GM18868 (cell line): Measurements from ENCODE around the gene PTPRO.

ENCODE experiments used
- ATAC-seq: cut with Tn5 transposase; IDR thresholded peaks from one replicate; pipeline ENCODE4 v1.9.1; 2021; ENCODE audit warnings: mild to moderate bottlenecking, moderate library complexity; ENCODE audit not compliant: unreplicated experiment

PTPRO gene

DNA sequence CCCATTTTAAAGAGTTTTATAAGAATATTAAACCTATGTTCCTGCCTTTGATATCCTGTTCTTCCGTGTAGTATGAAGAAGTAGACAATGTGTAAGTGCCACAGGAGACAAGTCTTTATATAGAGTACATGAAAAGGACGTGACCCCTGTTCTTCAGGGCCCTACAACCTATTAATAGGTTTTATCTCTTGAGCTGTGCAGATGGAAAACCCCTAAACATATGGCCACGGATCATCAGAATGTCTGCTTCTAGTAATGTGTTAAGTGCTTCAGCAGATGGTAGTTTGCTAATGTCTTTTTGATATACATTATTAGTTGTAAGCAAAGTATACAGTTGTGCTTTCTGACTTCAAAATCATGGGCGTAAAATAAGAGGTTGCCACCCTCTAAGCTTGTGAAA is 228.5 kb downstream of the PTPRO start:
- peak; percentile 53 for ATAC-seq

- ATAC-seq, result no peak
Measured at GRCh38 chr12:15555446-15555845, 233.1 kb downstream of the PTPRO start.

- ATAC-seq, result no peak
Measured at GRCh38 chr12:15556411-15557102, 234.2 kb downstream of the PTPRO start.

DNA sequence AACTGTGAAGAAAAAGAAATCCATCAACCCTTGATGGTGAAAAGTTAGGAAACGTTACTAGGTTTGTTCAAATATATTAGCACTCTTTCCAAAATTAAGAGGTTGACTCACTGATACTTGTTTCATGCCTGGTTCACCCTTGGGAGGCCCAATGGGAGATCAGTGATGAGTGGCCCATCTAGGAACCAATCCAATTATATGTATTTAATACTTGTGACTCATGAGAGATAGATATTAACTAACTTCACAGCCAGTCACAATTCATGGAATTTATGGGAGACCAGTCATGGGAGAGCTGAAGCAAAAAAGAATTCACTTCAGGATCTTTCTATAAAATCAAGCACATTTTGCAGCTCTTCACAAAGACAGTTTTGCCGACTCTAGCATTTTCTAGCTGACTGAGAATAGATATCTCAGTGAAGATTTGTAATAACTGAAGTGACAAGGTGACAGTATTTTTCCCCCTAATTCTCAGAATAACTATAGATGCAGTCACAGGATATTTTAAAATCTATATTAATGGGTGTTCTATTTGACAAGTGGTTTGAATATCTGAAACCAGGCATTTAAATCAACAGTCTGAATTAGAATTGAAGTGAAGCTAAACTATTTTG is 236.7 kb downstream of the PTPRO start:
- ATAC-seq, result peak; percentile 61

GRCh38 chr12:15561396-15561795 is 239.1 kb downstream of the PTPRO start:
- ATAC-seq, result no peak

- no peak for ATAC-seq
Measured at GRCh38 chr12:15562263-15562662, 240.0 kb downstream of the PTPRO start.

DNA sequence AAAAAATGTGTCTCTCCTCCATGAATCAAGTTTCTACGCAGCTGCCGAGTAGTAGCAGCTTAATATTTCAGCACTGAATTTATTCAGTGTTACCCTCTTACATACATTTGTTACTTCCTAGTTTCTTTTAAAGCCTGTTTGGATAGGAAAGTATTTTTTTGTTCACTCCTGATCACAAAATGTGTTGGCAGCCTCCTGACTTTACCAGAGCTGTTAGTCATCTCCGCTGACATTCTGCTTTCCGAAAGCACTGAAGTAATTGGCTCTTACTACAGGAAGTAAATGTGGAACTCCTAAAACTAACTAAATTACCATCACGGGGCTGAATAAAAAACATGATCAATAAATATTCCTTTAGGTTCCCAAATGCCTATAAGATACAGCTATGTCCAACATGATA is 241.4 kb downstream of the PTPRO start:
- peak; percentile 49 for ATAC-seq

DNA sequence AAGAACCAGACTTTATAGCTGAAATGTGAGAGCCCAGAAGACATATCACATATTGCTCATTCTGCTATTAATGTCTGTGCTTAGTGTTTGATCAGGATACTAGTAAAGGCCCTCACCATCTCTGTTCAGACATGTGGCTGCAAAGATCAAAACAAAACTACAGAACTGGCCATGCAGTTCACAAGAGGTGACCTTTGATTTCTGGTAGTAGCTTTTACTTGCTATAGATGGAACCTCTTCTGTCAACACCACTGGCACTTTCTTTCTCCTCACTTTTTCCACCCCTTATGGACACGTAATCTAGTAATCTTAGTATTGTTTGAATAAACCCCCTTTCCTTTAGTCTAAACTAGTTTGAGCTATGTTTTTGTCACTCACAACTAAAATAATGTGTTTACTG is 252.0 kb downstream of the PTPRO start:
- ATAC-seq, result no peak

- ATAC-seq, result no peak
Measured at GRCh38 chr12:15575671-15576541, 253.6 kb downstream of the PTPRO start.

GRCh38 chr12:15580431-15580830 is 258.1 kb downstream of the PTPRO start:
- peak; percentile 48 for ATAC-seq

DNA sequence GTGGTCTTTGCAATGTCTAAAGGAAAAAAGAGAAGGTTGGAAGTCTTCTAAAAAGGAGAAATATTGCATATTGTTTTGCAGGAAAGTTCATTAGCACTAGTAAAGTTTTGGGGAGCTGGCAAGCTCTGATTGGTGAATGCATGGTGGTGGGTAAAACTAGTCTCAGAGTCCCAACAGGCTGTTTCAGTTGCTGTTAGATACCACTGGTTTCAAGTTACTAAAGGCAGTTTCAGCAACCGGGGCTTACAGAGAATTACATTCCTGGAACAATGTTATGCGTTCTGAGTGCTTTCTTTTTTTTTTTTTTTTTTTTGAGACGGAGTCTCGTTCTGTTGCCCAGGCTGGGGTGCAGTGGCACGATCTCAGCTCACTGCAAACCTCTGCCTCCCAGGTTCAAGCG is 258.7 kb downstream of the PTPRO start:
- ATAC-seq, result no peak

- ATAC-seq, result no peak
Measured at GRCh38 chr12:15583804-15584203, 261.5 kb downstream of the PTPRO start.

GRCh38 chr12:15584366-15585041 is 262.2 kb downstream of the PTPRO start:
- peak; percentile 43 for ATAC-seq

GRCh38 chr12:15589328-15590032 is 267.2 kb downstream of the PTPRO start:
- ATAC-seq, result no peak

DNA sequence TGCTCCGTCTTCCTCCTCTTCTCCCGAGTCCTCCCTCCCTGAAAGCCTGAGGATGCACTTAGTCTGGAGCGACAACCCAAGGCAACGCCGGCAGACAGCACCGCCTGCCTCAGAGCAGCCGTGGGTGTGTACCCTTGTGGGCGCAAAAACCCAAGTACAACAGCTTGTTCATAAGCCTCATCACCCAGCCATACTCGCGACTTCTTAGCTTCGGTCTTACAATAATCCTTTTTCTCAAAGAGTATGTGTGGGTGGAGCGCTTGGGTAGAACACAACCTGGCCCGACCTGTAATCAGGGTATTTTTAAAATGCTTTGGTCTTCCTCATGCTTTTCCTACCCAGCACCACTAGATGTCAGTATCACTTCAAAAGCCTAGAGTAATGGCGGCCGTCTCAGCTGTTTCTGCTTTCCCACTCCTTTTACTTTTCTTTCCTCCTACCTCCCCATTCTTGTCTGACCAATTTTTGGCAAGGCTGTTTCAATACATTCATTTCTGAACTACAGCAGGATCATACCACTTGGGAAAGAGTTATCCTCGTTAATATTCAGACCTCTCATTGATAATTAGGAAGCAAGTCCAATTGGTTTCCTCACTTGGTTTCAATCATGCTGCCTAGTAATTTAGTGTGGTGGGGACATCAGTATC is 268.0 kb downstream of the PTPRO start:
- peak; percentile 95 for ATAC-seq

GRCh38 chr12:15591811-15592210 is 269.5 kb downstream of the PTPRO start:
- no peak for ATAC-seq

DNA sequence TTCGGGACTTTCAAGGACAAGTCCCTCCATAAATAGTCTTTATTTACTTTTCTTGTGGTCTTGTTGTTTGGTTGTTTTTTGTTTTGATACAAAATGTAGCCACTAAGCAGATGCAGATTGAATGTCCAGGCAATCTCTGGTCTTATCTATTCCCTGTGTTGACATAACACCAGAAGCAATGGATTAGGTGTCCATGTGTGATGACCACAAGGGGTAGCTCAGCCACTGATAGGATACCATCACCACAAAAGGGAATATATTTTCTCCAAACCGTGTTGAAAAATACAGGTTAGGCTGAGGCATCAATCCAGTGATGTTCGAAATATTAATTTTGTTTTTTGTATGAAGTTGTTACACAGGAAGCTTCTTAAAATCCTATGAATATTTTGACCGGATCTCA is 270.6 kb downstream of the PTPRO start:
- ATAC-seq, result no peak

DNA sequence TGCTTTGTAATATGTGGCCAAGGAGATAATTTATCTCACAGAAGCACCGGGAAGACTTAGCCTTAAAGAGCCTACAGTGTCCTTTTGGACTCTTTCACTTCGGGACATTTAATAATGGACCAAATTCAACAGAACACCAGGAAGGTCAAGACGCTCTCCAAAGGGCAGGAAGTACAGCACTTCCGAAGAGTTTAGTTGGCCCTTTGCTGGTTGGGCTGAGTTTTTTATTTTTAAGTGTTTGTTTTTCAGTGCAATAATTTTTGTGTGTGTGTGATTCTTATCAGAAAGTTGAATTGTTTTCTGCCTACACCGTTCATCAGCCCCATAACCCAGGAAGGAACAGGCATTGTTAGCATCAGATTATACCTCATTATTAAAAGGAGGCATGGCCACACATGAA is 273.9 kb downstream of the PTPRO start:
- no peak for ATAC-seq

- no peak for ATAC-seq
Measured at GRCh38 chr12:15597125-15597830, 275.0 kb downstream of the PTPRO start.
